Keratinocyte (primary cell): ENCODE data around the gene XKRX.

Experiments
- CTCF ChIP-seq, 3 experiments: IDR thresholded peaks in 1 of 3; conservative IDR thresholded peaks in 1 of 3; optimal IDR thresholded peaks in 1 of 3; 2 replicates in 2 of 3; 3 replicates in 1 of 3; pipeline versions ENCODE3 to v1.5.1; 2011; ENCODE audit warnings: low read length in 3 of 3, mild to moderate bottlenecking in 3 of 3, moderate library complexity in 2 of 3, control low read depth in 1 of 3, inconsistent platforms in 1 of 3; ENCODE audit not compliant: insufficient read depth in 2 of 3; ENCODE audit errors: extremely low read depth in 1 of 3
- EZH2 ChIP-seq: IDR thresholded peaks from one replicate; pipeline ENCODE4 v1.6.1; 2012; ENCODE audit warnings: inconsistent platforms, mild to moderate bottlenecking, low read length, moderate library complexity

GRCh38 chrX:100935767-100936166 is 7.0 kb upstream of the XKRX start:
- TF ChIP-seq CTCF (optimal IDR thresholded peaks at IDR 0.05 in 1 of 3, IDR thresholded peaks at IDR 0.05 in 1 of 3, conservative IDR thresholded peaks at IDR 0.05 in 1 of 3; ENCODE audit: extremely low read depth in 1 of 3, insufficient read depth in 2 of 3, low read length in 3 of 3) (no peak), EZH2 (no peak)
